Stimulated activated naive CD8-positive, alpha-beta T cell treated with anti-CD3 and anti-CD28 coated beads, Interleukin-15, amount 100 ng/mL, for 72 hours (primary cell): ENCODE data around the gene RPP25L.
A peak's percentile ranks its signal among the peaks of the same experiment; 100 is the strongest.
"Not testable (repeated sequence)": the region's sequence is repeated elsewhere in the genome, so short reads cannot be mapped to it uniquely, and the experiment has no call there.

Source experiments
- ATAC-seq: fragments of 150-1000 bp; cut with Tn5 transposase; 2 replicates; pipeline ENCODE4 v1.10.0; 2021; ENCODE audit warnings: mild to moderate bottlenecking, moderate library complexity
- DNase-seq, 2 donors: peaks; one replicate each; pipeline ENCODE4 v3.0.0; 2021 to 2022
- H3K27ac Mint-ChIP-seq, 2 donors: one replicate each; pipeline ENCODE4 v1.8.0; 2022; ENCODE audit warnings: mild to moderate bottlenecking in 2 of 2, mixed read lengths in 2 of 2, moderate library complexity in 2 of 2
- H3K27me3 Mint-ChIP-seq: one replicate; pipeline ENCODE4 v1.8.0; 2022; ENCODE audit warnings: mixed read lengths
- H3K4me1 Mint-ChIP-seq: one replicate; pipeline ENCODE4 v1.8.0; 2022; ENCODE audit warnings: mild to moderate bottlenecking, mixed read lengths
- H3K4me3 Mint-ChIP-seq, 2 donors: one replicate each; pipeline ENCODE4 v1.8.0; 2022; ENCODE audit warnings: mild to moderate bottlenecking in 2 of 2, mixed read lengths in 2 of 2, moderate library complexity in 1 of 2
- H3K9me3 Mint-ChIP-seq, 2 donors: one replicate each; pipeline ENCODE4 v1.8.0; 2022; ENCODE audit warnings: mixed read lengths in 2 of 2

RPP25L gene

DNA sequence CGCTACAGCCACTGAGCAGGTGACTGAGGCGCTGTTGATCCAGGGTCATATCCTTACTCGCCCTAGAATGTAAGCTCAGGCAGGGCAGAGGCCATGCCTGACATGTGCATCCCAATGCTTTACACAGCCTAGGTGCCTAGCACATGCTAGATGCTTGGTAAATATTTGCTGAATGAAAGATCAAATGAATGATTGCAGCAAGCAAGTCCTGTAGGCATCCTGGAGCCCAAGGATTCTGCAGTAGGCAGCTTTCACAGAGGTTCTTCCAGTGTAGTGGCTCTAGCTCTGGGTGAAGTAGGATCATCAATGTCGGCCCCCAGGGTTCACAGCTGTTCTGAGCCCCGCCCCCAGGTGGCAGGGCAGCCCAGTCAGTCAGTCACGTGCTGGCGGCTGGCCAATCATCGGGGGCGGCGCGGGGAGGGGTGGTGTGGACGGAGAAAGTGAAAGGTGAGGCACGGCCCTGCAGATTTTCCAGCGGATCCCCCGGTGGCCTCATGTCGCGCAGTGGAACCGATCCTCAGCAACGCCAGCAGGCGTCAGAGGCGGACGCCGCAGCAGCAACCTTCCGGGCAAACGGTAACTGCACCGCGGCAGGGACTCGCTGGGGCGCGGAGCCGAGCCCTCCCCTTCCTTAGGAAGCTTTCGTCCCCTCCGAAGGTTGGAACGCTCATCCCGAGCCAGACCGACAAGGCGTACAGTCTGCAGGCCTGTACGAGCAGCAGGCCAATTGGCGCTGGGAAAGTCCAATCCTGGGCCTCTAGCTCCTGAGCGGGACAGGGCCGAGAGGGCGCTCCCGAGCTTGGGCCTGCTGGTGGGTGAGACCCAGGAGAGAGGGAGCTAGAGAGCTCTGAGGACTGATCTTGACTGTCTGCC lies 34.5 kb upstream of the RPP25L start, which contains the start of gene GALT:
Gene GALT, plus strand, starts transcription at position 465 of the 873 bp plus-strand sequence. Its CDS starts 30 bp downstream, at position 495.
- DNase-seq (peak; percentile 94 to 97), ATAC-seq (peak; percentile 88)
- peaks cover 38% of the 10 kb centered on the region for H3K4me1 Mint-ChIP-seq
- peak within 1 kb of the TSS; percentile 94 for H3K4me3 Mint-ChIP-seq
- peak within 1 kb of the TSS; percentile 71 to 90 for H3K27ac Mint-ChIP-seq
- no peaks in the 10 kb centered on the region for H3K27me3 Mint-ChIP-seq
- H3K9me3 Mint-ChIP-seq: no peaks in the 10 kb centered on the region

DNA sequence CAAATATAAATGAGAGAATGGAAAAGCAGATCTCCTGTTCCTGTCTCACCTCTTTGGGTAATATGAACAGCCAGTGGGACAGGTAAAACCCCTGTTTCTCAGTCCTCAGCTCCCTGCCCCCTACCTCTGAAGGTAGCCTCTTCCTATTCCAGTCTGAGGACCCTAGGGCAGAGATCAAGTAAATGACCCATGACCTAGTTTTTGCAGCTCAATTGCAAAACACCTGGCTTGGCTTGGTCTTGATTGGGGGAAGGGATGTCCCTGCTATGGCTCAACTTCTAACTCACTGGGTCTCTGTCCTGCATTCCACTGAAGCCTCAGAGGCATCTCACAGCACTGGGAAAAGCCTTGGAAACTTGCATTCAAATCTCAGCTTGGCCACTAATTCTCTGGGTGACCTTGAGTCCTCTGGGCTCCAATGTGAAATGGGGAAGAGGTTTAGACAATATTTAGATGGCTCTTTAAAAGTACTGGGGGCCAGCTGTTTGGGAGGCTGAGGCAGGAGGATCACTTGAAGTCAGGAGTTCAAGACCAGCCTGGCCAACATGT lies 32.9 kb upstream of the RPP25L start:
- Mint-ChIP-seq H3K4me1 (peaks cover 32% of the 10 kb centered on the region), H3K27me3 (no peaks in the 10 kb centered on the region), H3K4me3 (no peak overlapping the region), H3K9me3 (no peaks in the 10 kb centered on the region), H3K27ac (no peak overlapping the region)
- no peak for DNase-seq
- no peak for ATAC-seq

DNA sequence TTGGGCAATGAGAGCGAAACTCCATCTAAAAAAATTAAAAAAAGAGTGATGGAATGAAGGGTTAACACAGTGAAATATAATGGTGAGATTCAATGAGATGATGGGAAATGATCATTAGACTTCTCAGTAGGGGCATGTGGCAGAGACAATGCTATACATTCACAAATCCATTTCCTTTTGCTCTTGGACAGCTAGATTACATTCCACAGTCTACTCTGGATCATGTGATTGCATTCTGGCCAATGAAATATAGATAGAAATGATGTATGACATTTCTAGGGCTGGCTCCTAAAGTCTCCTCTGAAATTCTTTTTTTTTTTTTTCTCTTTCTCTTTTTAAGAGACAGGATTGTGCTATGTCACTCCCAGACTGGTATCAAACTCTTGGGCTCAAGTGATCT lies 30.8 kb upstream of the RPP25L start:
- Mint-ChIP-seq H3K9me3 (no peaks in the 10 kb centered on the region), H3K27ac (no peak overlapping the region), H3K27me3 (no peaks in the 10 kb centered on the region), H3K4me3 (no peak overlapping the region), H3K4me1 (peaks cover 24% of the 10 kb centered on the region)
- DNase-seq (no peak), ATAC-seq (no peak)

DNA sequence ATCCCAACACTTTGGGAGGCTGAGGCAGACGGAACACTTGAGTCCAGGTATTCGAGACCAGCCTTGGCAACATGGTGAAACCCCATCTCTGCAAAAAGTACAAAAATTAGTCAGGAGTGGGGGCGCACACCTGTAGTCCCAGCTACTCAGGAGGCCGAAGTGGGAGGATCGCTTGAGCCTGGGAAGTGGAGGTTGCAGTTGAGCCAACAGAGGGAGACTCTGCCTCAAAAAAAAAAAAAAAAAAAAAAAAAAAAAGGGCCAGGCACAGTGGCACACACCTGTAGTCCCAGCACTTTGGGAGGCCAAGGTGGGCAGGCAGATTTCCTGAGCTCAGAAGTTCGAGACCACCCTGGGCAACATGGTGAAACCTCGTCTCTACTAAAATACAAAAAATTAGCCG lies 27.4 kb upstream of the RPP25L start:
- ATAC-seq: not testable (repeated sequence)

DNA sequence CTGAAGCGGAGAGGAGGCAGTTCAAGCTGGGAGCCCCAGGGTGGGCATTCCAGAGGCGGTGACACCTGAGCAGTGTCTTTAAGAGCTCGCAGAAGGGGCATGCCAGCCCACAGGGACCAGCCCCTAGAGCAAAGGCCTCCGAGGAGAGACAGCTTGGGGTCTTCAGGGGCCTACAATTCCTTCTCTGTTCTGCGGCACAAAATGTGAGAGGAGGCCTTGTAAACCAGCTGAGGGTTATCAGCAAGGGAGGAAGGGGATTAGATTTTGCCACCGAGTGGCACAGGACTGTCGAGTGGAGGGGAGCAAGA lies 26.2 kb upstream of the RPP25L start:
- H3K4me1 Mint-ChIP-seq: peaks cover 47% of the 10 kb centered on the region
- H3K9me3 Mint-ChIP-seq: no peaks in the 10 kb centered on the region
- H3K27ac Mint-ChIP-seq: peak overlapping the region; percentile 85 to 97
- no peak for ATAC-seq
- DNase-seq: peak in 1 of 2 donors; percentile 21
- H3K27me3 Mint-ChIP-seq: no peaks in the 10 kb centered on the region
- H3K4me3 Mint-ChIP-seq: peak overlapping the region; percentile 92

More for the DNA sequence above, 27.4 kb upstream of the RPP25L start:
- not testable (repeated sequence) for H3K4me3 Mint-ChIP-seq, H3K27ac Mint-ChIP-seq, H3K27me3 Mint-ChIP-seq, H3K9me3 Mint-ChIP-seq, DNase-seq
- H3K4me1 Mint-ChIP-seq: peaks cover 38% of the 10 kb centered on the region

DNA sequence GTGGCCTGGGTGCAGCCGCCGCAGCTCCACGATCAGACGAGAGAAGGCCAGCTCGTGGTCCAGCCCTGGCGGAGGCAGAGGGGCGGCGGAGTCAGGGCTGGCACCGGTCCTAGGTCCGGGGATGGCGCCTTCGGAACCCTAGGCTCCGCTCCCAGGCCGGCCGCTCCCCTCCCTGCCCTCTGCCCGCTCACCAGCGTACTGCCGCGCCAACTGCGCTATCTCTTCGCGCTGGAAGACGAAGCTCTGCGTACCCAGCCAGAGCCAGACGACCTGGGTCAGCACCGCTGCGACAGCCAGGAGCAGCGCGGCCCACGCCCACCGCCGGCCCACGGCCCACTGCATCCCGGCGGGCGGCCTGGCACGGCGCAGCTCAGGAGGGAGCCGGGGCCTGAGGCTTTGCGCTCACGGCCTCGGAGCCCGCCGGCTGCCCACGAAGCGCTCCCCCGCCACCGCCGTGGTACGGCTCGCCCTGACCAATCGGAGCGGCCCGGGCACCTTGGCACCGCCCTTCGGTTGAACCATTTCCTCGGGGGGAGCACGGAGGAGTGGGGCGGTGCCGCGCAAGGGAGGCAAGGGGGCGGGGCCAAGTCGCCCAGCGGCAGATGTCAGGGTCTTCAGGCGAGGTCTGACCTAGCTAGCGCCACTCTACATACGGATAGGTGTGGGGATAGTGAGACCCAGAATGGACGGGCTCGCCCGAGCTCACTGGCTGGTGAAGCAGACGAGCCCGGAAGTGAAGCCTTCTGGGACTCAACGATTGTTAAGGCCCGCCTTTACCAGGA lies 25.6 kb upstream of the RPP25L start, which contains the start of gene SIGMAR1:
Gene SIGMAR1, minus strand, starts transcription at position 432 of the 782 bp plus-strand sequence. Its CDS starts 90 bp downstream, at position 342.
- no peaks in the 10 kb centered on the region for H3K27me3 Mint-ChIP-seq
- H3K27ac Mint-ChIP-seq: peak within 1 kb of the TSS; percentile 91 to 97
- peak; percentile 92 for ATAC-seq
- peaks cover 47% of the 10 kb centered on the region for H3K4me1 Mint-ChIP-seq
- H3K4me3 Mint-ChIP-seq: peak within 1 kb of the TSS; percentile 92
- peak; percentile 96 for DNase-seq
- H3K9me3 Mint-ChIP-seq: no peaks in the 10 kb centered on the region

DNA sequence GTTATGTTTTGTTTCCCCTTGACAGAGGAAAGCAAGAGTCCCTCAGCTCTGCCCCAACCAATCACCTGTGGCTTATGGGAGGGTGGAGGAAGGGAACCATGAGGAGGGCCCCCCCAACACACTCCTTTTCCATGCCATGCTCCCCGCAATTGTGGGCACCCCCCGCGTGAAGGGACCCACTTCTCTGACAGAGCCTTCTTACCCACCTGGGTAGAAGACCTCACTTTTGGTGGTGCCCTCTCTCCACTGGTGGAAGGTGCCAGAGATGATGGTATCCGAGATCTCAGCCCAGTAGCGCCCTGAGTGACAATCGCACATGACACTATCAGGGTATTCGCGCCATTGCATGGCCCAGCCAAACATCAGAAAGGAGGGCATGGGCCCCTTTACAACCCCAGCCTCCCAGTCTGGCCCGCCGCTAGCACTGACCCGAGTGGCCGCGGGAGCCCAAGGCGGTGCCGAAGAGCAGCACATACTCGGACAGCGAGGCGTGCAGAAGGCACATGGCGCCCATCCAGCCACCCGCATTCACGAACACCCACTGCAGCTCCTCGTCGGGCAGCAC lies 25.0 kb upstream of the RPP25L start:
- Mint-ChIP-seq H3K9me3 (no peaks in the 10 kb centered on the region), H3K27ac (peak overlapping the region; percentile 91 to 97), H3K4me1 (peaks cover 47% of the 10 kb centered on the region), H3K4me3 (peak overlapping the region; percentile 92), H3K27me3 (no peaks in the 10 kb centered on the region)
- ATAC-seq (peak; percentile 3), DNase-seq (no peak)

DNA sequence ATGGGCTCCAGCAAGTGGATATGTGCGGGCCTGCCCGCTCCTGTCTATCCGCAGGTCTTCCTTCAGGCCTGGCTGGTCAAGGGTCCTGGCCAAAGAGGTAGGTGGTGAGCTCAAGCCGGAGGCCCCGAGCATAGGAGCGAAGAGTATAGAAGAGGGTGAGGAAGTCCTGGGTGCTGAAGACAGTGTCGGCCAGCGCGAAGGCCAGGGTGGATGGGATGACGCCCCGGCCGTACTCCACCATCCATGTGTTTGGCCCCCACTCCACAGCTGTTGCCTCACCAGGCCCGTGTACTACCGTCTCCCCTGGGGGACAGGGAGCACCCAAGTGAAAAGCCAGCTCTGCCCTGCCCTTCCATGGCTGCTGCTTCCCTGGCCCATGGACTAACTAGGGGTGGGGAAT lies 23.7 kb upstream of the RPP25L start:
- no peak for ATAC-seq
- peaks cover 47% of the 10 kb centered on the region for H3K4me1 Mint-ChIP-seq
- peak overlapping the region; percentile 74 to 92 for H3K4me3 Mint-ChIP-seq
- no peaks in the 10 kb centered on the region for H3K9me3 Mint-ChIP-seq
- H3K27ac Mint-ChIP-seq: no peak overlapping the region
- no peak for DNase-seq
- H3K27me3 Mint-ChIP-seq: peaks cover 4% of the 10 kb centered on the region

DNA sequence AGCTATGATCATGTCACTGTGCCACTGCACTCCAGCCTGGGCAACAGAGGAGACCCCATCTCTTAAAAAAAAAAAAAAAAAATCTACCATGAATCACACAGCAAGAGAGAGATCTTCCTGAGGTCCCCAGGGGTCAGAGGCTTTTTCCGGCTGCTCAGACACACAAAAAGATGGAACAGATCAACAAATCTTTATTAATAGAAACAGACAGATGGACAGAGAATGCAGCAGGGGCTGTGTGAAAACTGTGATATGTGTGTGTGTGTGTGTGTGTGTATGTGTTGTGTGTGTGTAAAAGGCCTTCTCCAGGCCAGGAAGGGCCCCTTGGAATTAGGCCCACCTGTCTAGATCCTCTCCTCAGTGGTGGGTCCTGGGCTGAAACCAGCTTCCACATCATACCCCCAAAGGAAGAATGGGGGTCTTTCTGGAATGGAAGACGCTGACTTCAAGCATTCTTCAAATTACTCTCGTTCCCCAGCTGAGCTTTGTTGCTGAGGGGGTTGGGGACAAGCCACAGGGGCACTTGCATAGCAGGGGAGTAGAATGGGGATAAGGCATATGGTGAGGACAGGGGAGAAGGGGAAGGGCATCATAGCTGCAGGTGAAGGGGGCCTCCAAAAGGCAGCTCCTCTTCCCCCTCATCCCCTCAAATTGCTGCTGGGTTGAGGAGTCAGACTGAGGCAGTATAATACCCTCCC lies 22.8 kb upstream of the RPP25L start:
- no peak overlapping the region for H3K27ac Mint-ChIP-seq
- DNase-seq (no peak), ATAC-seq (no peak)
- H3K4me1 Mint-ChIP-seq: peaks cover 47% of the 10 kb centered on the region
- H3K27me3 Mint-ChIP-seq: peaks cover 13% of the 10 kb centered on the region
- H3K9me3 Mint-ChIP-seq: no peaks in the 10 kb centered on the region
- no peak overlapping the region for H3K4me3 Mint-ChIP-seq

DNA sequence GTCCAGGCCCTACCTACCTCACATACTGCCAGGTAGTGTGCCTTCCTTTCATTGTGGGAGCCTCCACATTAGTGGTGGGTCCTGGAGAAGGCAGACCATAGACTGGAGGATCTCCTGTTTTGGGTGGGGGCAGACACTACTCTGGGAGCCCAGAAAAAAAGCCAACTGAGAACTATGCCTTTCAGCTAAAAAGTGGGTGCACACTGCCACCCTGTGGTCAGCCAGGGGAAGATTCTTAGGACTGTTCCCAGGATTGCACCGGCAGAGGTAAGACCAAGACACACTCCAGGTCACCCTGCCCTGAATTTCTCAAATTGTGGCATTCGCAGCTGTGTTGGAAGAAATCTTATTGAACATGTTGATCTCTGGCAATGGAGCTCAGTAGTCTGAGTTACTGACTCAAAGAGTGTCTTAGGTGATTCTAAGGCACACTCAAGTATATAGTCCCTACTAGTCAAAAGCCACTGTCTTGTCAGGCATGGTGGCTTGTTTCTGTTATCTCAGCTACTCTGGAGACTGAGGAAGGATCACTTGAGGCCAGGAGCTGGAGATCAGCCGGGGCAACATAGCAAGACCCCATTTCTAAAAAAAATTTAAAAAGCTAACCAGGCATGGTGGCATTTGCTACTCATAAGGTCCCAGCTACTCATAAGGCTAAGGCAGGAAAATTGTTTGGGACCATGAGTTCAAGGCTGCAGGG lies 22.1 kb upstream of the RPP25L start:
- DNase-seq: peak; percentile 65 to 73
- no peak overlapping the region for H3K4me3 Mint-ChIP-seq
- no peaks in the 10 kb centered on the region for H3K9me3 Mint-ChIP-seq
- H3K27me3 Mint-ChIP-seq: peaks cover 20% of the 10 kb centered on the region
- ATAC-seq: peak; percentile 37
- H3K27ac Mint-ChIP-seq: peak overlapping the region in 1 of 2 donors; percentile 4
- H3K4me1 Mint-ChIP-seq: peaks cover 54% of the 10 kb centered on the region

DNA sequence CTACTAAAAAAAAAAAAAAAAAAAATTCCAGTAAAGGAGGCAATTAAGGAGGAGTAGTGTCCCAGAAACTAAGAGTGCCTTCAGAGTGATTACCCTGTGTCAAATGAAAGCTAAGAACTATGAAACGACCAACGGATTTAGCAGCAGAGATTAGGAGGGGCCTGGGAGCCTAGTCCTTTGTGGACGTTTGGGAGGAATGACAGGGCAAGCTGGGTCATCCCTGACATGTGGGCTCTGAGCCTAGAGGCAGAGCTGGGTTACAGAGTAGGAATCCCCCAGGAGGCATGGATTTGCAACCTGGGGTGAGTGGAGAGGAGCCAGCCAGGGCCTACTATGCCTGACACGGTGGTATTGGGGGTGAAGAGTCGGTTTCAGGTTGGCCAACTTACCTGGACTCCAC lies 21.3 kb upstream of the RPP25L start:
- peaks cover 28% of the 10 kb centered on the region for H3K27me3 Mint-ChIP-seq
- no peak overlapping the region for H3K27ac Mint-ChIP-seq
- no peaks in the 10 kb centered on the region for H3K9me3 Mint-ChIP-seq
- H3K4me3 Mint-ChIP-seq: no peak overlapping the region
- no peak for DNase-seq
- no peak for ATAC-seq
- H3K4me1 Mint-ChIP-seq: peaks cover 53% of the 10 kb centered on the region

DNA sequence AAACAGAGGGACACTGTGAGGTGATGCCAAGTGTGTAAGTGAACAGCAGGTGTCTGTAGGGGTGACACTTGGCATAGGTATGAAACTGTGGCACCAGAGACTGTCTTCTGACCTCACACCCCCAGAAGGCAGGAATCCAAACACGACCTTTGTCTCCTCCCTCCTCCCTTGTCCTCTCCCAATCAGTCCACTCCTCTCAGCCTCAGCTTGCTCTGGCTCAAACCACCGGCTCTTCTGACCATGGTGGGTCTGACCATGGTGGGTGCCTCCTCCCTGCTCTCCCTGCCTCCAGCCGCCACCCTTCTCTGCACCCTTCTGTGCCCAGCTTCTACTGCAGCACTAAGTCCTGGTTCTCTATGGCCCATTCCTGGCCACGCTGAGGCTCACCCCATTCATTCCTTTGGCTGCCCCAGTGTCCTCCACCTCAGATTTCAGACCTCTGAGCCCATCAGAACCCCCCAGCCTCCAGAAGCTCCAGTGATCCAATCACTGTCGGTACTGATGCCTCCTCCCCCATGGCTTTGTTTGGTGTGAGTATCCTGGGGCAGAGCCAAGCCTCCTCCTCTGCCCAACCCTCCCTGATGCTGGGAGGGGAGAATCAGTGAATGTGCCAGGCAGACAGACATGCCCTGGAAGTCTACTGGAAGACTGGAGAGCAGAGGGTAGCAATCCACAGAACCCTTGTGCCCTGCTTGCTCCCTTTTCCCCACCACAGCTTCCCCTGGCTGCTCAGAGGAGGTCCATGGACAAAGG lies 18.7 kb upstream of the RPP25L start:
- Mint-ChIP-seq H3K27ac (no peak overlapping the region), H3K4me1 (peaks cover 39% of the 10 kb centered on the region), H3K27me3 (peaks cover 54% of the 10 kb centered on the region), H3K9me3 (no peaks in the 10 kb centered on the region), H3K4me3 (peak overlapping the region; percentile 12 to 14)
- DNase-seq (no peak), ATAC-seq (no peak)

DNA sequence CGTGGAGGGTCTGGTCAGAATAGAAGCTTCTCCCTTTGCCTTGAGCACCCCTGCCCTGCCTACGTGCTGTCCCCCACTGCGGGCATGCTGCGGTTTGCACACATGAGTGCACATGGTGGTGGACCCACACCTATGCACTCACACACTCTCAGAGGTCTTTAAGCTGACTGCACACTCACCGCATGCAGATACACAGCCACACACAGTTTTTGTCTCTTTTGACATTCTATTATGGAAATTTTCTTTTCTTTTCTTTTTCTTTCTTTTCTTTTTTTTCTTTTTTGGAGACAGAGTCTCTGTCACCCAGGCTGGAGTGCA lies 17.6 kb upstream of the RPP25L start:
- no peak for ATAC-seq
- Mint-ChIP-seq H3K9me3 (no peaks in the 10 kb centered on the region), H3K27ac (no peak overlapping the region), H3K4me1 (peaks cover 27% of the 10 kb centered on the region), H3K4me3 (peak overlapping the region; percentile 81), H3K27me3 (peaks cover 65% of the 10 kb centered on the region)
- no peak for DNase-seq
